Sciatic nerve (tissue), 2 donors: ENCODE results near the gene MEF2D. TPM values are rescaled to one million over a fixed set of nuclear protein-coding genes. Genes with fewer than 3 reads are reported as not detected.

Experiments used
- ATAC-seq: fragments of 200-7000 bp; cut with Tn5 transposase; one replicate; pipeline ENCODE4 v1.9.1; 2020; ENCODE audit warnings: mild to moderate bottlenecking, moderate library complexity
- DNase-seq: peaks from one replicate; pipeline ENCODE4 v3.0.0-alpha.2; 2020; ENCODE audit warnings: low spot score
- intact Hi-C: fragments of 100-400 bp; cut with DNase I; formaldehyde crosslinking; loops from one replicate; pipeline ENCODE4 v1.14.2; 2022
- total RNA-seq: library from RNA; stranded (reverse); fragmentation: NEBNext Ultra II Directional; extraction: Animal tissue kit (Norgen Biotek cat#: 25700); gene quantifications from one replicate; pipeline ENCODE4 v1.2.1, GENCODE V29; 2021
- donor health status: DM: no; HTN: no; CAD: no.
- donor health status: DM: no; HTN: no; CAD: no.

Gene MEF2D
- total RNA-seq, 1 donor from 2014 or later: 66.8 TPM

DNA sequence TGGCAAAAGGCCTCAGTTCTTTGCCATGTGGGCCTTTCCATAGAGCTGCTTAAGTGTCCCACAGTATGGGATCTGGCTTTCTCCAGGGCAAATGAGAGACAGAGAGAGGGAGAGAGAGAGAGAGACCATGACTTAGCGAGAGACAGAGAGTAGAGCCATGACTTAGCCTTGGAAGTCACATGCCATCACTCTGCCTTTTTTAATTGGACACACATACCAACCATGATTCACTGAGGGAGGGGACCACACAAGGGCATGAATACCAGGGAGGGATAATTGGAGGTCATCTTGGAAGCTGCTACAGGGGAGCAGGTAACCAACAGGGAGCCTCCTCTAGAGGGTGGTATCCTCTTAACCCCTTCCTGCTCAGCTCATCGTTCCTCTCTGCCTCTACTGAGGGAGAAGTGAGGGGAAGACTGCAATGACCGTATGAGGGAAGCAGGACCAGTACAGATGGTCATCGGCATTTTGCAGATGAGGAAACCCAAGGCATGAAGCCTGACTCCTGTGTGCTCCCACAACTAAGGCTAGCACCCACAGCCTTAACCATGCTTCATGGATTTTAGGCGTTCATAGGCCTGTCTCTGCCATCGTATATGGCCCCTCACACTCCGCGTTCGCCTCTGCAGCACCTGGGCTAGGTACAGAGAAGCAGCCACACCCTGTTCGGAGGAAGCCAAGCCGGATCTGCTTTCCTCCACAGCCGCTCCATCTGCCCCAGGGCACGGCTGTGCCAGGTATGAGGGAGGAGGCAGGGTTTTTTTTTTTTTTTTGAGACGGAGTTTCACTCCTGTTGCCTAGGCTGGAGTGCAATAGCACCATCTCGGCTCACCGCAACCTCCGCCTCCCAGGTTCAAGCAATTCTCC is 38.6 kb downstream of the MEF2D start:
- DNase-seq (no peak), ATAC-seq (no peak)
- intact Hi-C loops: loop anchor here (5.0 kb wide), 1 partner anchor 35 kb away; no protein-coding TSS in a partner anchor

DNA sequence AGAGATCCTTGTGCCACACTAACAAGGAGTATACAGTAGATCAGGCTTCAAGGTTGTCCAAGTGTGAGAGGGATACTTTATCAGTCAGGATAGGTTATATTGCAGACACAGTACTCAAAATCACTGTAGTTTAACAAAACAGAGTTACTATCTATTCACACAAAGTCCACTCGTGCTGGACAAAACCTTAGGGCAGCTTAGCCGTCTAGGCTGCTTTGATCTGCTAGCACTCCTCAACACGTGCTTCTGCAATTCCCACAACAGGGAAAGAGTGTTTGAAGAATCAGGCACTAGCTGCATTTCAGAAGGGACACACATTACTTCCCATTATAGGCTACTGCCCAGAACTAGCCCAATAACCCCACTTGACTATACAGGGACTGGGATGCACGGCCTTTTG is 39.5 kb downstream of the MEF2D start:
- intact Hi-C loops: loop anchor here (5.0 kb wide), 1 partner anchor 36 kb away; no protein-coding TSS in a partner anchor
- no peak for DNase-seq
- no peak for ATAC-seq

DNA sequence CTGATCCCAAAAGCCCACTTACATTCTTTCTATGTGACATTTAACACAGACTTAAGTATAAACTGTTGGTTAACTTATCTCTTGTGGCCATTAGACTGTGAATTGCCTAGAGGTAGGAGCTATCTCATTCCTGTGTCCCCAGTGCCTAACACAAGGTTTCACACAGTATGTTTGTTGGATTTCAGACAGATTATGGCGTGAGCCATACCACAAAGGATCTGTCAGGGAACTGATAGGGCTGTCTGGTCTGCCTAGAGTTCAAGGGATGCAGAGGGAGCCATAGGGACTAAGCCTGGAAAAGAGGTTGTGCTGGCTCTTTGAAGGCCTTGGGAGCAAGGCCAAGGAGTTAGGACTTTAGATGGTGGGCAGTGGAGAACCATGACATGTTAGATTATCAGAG is 40.0 kb downstream of the MEF2D start:
- ATAC-seq (no peak), DNase-seq (no peak)
- intact Hi-C loops: loop anchor here (5.0 kb wide), 1 partner anchor 37 kb away; no protein-coding TSS in a partner anchor

DNA sequence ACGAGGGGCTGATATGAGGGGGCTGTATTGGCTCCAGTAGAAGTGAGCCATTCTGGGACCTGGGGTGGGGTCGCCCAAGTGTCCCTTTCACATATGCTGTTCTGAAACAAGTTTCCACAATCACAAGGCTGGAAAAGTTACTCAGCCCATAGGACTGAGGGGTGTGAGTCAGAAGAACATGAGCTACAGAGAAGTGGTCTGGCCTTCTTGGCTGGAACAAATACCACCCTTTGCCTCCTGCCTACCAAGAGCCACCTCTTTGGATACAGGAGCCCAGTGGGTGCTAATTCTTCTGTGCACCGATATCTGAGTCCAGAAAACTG is 42.4 kb downstream of the MEF2D start:
- DNase-seq: no peak
- ATAC-seq: no peak
- intact Hi-C loops: loop anchor here (5.0 kb wide), 1 partner anchor 49 kb away; no protein-coding TSS in a partner anchor

DNA sequence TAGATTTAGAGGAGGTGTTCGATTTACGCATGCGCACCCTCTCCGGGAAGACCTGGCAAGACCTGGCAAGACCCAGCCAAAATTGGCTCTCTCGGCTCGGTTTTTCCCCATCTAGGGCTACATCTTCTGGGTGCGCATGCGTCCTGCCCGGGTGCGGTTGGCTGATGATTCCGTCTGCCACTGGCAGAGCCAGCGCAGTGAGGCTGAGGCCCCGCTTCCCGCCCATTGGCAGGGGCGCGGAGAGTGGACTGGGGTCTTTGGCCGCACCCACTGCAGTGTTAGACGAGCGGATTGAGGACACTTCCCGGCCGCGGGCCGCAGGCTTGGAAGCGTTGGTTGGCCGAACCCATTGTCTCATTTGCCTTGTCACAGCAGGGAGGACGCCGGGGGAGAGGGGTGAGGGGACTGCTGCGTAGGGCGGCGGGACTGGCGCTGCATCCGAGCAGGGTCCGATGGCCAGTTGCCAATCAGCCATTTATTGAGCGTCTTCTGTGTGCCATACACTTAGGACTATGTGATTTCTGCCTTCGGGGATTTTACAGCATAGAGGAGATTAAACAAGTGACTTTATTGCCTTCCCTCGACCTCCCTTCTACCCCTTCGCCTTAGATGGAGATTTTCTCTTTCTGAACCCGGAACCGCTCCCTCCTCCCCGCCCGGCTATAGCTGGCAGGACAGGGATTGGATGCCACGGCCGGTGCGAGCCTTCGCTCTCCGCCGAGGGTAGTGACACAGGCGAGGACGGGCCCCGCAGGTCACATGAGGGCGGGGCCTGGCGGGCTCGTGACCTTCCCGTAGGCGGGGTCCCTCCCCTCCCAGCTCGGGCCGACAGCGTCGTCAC is 43.7 kb downstream of the MEF2D start:
- ATAC-seq: peak; percentile 96
- intact Hi-C loops: loop anchor here (5.0 kb wide), 1 partner anchor 50 kb away; no protein-coding TSS in a partner anchor

DNA sequence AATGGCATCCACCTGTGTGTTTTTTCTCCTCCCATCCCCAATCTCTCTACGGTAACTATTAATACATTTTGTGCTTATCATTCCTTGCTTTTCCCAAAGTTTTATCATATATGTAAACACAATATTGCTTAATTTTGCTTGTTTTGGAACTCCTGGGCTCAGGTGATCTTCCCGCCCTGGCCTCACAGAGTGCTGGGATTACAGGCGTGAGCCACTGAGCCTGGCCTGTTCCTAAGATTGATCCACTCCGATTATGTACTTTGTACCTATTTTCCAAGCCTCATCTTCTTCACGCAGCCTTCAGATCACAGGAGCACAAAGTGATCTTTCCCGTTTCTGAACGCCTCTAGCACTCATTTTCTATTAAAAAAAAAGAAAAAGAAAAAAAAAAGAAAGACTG is 45.2 kb downstream of the MEF2D start:
- no peak for DNase-seq
- intact Hi-C loops: loop anchor here (5.0 kb wide), 1 partner anchor 52 kb away; no protein-coding TSS in a partner anchor

More for the DNA sequence above, 43.7 kb downstream of the MEF2D start:
- peak; percentile 98 for DNase-seq

DNA sequence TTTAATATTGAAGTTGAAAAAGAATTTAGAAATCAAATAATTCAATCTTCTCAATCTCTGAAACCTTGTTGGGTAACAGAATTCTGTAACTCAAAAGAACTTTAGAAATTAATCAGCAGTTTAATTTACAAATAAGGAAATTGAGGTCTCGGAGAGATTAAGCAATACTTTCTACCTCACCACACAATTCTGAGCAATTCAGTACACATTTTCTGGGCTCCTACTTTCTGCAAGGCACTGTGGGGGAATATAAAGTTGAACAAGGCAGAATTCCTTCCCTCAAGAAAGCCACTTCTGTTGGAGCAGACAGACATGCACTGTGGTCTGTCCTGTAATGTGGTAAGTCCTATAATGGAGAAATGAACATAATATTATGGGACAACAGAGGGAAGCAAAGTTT is 47.7 kb downstream of the MEF2D start:
- ATAC-seq (no peak), DNase-seq (no peak)
- intact Hi-C loops: no loop called here

More for the DNA sequence above, 45.2 kb downstream of the MEF2D start:
- ATAC-seq: no peak

DNA sequence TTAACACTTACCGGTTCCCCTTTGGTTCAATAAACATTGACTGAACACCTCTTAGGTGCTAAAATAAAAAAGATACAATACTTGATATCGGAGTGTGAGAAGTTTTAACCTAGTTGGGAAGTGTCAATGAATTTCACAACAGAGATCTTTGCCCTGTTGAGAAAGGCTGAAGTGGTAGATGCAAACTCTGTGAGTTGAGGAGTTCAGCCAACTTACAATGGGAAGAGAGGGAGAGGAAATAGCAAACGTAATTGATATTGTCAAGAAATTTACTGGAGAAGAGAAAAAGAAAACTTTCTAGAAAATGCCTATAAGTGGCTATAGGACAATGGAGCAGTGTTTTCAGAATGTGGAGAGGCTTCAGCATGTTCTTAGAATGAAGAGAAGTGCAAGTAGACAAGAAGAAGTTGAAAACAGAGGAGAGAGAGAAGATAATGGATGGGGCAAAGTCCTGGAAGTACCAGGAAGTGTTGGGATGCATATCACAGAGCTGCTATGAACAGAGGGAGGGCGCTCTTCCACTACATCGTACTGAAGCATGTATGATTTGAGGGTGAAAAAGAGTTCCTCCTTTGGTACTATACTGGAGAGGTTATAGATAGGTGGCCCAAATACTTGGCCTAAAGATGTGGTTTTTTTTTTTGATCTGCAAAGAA is 48.9 kb downstream of the MEF2D start:
- DNase-seq (no peak), ATAC-seq (no peak)
- intact Hi-C loops: no loop called here

DNA sequence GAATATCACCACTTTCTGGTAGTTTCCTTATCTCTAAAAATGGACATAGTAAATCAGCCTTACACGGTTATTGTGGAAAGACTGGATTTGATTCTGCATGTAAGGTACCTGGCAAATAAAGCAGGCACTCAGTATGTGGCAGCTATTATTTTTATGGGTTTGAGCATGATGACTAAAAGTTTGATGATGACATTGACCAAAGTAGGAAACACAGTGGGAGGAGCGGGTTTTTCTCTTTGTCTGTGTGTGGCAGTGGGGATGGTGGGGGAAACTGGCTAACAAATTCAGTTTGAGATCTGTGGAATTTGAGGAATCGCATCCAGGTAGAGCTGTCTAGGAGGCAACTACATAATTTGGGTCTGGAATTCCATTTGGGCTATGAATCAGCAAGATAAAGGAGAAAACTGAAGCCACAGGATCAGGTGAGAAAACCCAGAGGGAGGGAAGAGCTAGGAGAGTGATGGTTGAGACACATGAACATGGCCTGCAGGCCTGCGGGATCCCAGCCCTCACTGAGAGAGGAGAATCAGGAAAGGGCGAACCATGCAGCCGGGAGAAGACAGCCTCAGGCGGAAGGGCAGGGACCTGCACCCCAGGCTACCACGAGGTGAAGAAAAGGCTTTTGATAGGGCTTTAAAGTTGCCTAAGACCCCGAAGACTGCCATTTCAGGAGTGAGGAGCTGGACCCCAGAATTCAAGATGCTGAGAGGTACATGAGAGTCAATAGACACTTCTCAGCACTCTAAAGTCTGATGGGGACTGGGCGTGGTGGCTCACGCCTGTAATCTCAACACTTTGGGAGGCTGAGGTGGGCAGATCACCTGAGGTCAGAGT is 52.2 kb downstream of the MEF2D start:
- ATAC-seq: no peak
- intact Hi-C loops: no loop called here
- DNase-seq: no peak

DNA sequence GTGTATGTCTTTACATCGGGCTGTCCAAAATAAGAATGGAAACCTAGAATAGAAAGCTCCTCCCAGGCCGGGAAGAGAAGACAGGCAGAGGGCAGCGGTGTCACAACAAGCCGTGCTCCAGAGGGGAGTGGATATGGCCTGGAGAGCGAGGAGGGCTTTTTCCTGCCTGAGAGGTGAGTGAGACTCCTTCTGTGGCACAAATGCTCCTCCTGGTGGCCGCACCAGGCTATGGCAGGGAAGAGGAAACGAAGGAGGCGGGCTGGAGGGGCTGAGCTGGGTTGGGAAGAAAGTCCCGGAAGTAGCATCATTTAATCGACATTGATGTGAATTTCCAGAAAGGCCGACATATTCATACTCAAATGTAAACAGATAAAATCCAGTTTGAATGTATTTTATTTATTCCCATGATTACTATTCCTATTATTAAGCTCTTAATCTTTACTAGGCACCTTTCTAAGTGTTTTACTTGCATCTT is 54.7 kb downstream of the MEF2D start:
- DNase-seq (peak; percentile 88), ATAC-seq (peak; percentile 87)
- intact Hi-C loops: loop anchor here (2.0 kb wide), 1 partner anchor 59 kb away; no protein-coding TSS in a partner anchor

DNA sequence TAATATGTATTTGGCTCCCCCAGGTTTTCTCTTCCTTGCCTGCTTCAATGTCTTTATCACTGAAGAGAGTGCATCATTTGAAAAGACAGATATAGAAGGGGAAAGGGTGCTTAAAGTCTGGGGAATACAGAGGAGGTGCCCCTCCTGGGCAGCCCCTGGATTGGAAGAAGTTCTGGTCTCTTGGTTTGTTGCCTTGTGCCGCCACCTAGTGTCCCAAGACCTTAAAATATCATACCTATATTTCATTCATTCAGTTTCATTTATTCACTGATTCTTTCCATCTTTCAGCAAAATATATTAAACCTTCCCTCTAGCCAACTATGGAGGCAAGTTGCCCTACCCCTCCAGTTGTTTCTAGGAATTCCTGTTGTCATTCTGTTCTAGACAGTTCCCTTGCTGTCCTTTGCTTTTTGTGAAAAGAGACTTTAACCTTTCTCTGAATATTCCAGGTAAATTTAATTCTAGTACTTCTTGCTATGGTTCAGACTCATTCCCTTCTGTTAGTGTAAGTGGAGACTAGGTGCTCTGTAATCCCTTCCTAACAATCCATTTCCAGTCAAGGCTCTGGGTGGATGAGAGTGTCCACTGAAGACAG is 56.1 kb downstream of the MEF2D start:
- ATAC-seq (no peak), DNase-seq (no peak)
- intact Hi-C loops: loop anchor here (2.0 kb wide), 1 partner anchor 58 kb away; no protein-coding TSS in a partner anchor

DNA sequence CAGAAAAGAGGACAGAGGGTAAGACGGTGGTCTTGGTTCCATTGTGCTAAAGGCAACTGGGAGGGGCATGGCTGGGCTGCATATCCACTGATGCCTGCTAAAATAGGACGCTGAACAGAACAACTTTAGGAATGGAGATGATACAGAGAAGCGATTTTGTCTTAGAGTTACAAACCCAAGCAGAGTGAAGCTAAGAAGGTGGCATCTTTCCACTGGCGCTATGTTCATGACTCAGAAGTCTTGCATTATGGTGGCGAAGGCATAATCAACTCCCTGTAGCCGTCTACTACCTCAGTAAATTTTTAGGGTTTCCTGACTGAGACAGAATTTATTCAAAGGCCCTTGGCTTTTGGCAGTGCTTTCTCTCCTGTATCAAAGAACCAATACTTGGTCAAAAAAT is 57.3 kb downstream of the MEF2D start:
- intact Hi-C loops: no loop called here
- no peak for ATAC-seq

DNA sequence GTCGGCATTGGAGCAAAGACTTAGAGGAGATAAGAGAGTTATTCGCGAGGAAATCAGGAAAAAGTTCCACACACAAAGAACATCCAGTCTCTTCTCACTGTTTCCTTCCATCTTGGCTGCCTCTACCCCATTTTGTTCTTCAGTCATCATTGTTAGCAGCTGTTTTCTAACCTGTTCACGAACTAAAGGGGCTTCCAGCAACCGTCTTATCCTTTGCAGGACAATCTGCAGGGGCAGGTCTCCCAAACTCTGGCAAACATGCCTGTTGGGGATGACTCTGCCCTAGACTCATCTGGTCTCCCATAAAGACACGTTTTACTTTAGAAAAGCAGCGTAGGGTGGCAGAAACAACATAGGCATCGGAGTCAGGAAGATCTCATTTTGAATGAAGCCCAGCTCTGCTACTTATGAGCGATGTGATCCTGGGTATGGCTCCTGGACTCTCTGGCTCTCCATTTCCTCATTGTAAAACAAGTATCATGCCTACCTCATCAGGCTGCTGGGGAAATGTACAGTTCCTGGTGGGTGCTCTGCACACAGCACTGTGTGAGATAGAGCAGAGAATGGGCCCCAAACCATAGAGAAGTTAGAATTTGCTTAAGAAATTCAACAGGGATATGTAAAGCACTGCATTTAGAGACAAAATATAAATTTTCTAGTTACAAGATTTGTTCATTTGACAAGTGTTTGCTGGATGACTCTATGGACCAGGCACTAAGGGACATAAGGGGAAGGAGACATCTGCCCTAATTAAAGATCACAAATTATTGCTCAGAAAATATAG is 59.7 kb downstream of the MEF2D start:
- no peak for ATAC-seq
- intact Hi-C loops: no loop called here
- DNase-seq: no peak

More for the DNA sequence above, 57.3 kb downstream of the MEF2D start:
- no peak for DNase-seq

DNA sequence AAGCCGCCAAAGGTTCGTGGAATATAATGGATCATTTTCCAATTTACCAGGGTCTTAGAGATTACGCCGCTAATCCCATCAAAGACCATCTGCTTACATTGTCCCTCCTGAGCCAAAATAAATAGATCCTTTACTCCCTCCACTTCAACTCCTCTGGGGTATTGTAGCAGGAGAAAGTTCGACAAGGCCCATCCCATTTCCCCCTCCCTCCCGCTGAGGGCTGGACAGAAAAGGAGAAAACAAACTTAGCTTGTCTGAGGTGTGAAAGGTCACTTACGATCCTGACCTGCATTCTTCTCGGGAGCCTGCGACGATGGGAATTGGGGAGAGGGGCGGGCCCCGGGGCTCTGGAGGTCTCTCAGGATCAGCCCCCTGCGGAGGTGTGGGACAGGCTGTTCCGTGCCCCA is 60.8 kb downstream of the MEF2D start:
- DNase-seq: no peak
- intact Hi-C loops: no loop called here
- ATAC-seq: no peak

DNA sequence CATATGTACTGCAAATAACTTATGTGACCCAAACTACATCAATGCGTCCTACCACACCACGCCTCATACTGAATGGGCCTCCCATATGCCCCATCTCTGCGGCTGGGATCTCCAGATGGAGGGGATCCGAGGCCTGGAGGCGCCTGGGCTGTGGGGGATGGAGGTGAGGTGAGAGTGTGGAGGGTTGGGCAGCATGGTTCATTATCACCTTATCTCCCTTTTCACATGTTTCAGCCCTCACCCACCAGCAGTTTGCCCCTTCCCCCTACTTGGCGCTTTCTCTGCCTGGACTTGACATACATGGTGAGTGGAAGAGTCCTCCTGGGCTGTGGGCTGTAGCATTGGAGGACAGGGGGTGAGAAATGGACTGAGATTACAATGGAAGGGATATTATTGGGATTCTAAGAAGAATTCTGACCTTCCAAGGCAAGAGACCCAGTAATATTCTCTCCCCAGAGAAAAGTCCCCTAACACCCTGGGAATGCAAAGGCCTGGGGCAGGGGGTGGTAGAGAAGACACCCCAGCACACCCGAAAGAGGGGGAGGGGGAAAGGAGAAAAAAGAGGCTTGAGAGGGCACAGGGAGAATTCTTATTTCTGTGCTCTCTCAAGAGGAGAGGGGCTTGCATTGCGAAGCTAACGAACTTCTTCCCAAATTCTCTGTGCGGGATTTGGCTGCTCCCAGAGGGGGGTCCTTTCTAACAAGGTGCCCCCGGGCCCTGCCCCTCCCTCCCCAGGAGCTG is 61.4 kb downstream of the MEF2D start:
- ATAC-seq (no peak), DNase-seq (no peak)
- intact Hi-C loops: no loop called here

DNA sequence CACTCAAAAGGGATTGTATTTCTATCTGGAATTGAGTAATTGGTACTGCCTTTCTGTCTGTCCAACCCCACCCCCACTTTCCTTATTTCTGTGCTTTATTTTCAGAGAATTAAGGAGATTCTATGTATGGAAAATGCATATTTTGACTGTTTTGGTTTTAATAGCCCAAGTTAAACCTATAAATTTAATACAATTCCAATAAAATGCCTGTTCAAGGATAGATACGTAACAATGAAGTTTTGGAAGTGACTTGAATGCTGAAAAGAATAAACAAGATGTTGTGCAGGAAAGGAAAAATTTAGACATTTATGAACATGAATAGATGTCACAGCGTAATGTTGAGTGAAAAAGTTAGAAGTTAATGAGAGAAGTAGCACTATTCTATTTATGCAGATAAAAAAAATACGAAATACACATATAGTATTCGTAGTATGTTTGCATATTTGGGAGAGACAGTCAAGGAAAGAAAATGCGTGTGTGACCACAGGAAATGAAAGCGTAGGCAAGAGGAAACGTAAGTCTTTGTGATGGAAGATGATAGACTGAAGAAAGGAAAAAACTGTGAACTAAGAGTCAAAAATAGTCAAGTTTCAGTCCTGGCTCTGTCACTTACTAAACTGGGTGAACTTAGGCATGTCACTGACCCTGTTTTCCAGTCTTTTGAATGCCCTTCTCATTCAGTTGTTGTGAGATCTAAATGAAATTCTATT is 62.1 kb downstream of the MEF2D start:
- intact Hi-C loops: no loop called here
- DNase-seq: no peak
- ATAC-seq: no peak
